ENCODE results near the gene CBLN3. TPM values are rescaled to one million over a fixed set of nuclear protein-coding genes. Genes with fewer than 3 reads are reported as not detected.
"Not testable (repeated sequence)": the region's sequence is repeated elsewhere in the genome, so short reads cannot be mapped to it uniquely, and the experiment has no call there.

CBLN3 gene
- total RNA-seq: 1 to 10 TPM in 1 of 2 donors, under 1 TPM in 1; 0.33 to 4.9 TPM

- 5 to 10% methylated on average over 20 to 57 of the region's 57 CpGs for WGBS, 2 donors
- peaks cover 74% of the 10 kb centered on the region for H3K4me1 ChIP-seq
Measured at GRCh38 chr14:24429395-24430142, at the start of gene CBLN3, which contains the start of gene KHNYN. Gene CBLN3, minus strand, starts transcription at chr14:24429668. Its CDS starts 614 bp downstream, at chr14:24429054. Gene KHNYN, plus strand, starts transcription at chr14:24429954. Its CDS starts 777 bp downstream, at chr14:24430731.

GRCh38 chr14:24475261-24475660 is 45.8 kb upstream of the CBLN3 start:
- no peak for TF ChIP-seq CTCF (IDR thresholded peaks at IDR 0.05)
- TF ChIP-seq POLR2A (IDR thresholded peaks at IDR 0.05): no peak
- Histone ChIP-seq H3K9me3 (no peaks in the 10 kb centered on the region), H3K27me3 (no peaks in the 10 kb centered on the region), H3K36me3 (replicated peaks in 1 of 2; ENCODE audit: insufficient read depth in 1 of 2, low read depth in 2 of 2) (no peaks in the 10 kb centered on the region), H3K4me1 (no peaks in the 10 kb centered on the region), H3K4me3 (no peak overlapping the region), H3K27ac (no peak overlapping the region)
- WGBS, 2 donors: 87 to 91% methylated on average over 4 of the region's 4 CpGs
- intact Hi-C loops (cut with DNase I): no loop called here
- ATAC-seq: no peak
- DNase-seq: no peak

More at GRCh38 chr14:24429395-24430142, at the start of gene CBLN3, which contains the start of gene KHNYN:
- H3K36me3 ChIP-seq (replicated peaks in 1 of 2; ENCODE audit: insufficient read depth in 1 of 2, low read depth in 2 of 2): peaks cover 9 to 12% of the 10 kb centered on the region in 2 donors
- H3K4me3 ChIP-seq: peak within 1 kb of the TSS; percentile 16 to 41
- H3K9me3 ChIP-seq: no peaks in the 10 kb centered on the region
- TF ChIP-seq CTCF (IDR thresholded peaks at IDR 0.05) (no peak), POLR2A (IDR thresholded peaks at IDR 0.05) (peak; percentile 96 to 98 (median 96))
- H3K27me3 ChIP-seq: no peaks in the 10 kb centered on the region
- ATAC-seq: peak; percentile 88
- DNase-seq: peak; percentile 88 to 95 (median 94)
- H3K27ac ChIP-seq: peak within 1 kb of the TSS; percentile 91 to 98 (median 96)
- intact Hi-C loops (cut with DNase I): loop anchor here (5.0 to 10.0 kb wide), 2 partner anchors 57 to 95 kb away; partner anchors contain the start of genes ADCY4 and RIPK3

GRCh38 chr14:24473211-24473610 is 43.7 kb upstream of the CBLN3 start:
- Histone ChIP-seq H3K27me3 (no peaks in the 10 kb centered on the region), H3K27ac (no peak overlapping the region), H3K9me3 (no peaks in the 10 kb centered on the region), H3K4me1 (no peaks in the 10 kb centered on the region), H3K36me3 (replicated peaks in 1 of 2; ENCODE audit: insufficient read depth in 1 of 2, low read depth in 2 of 2) (no peaks in the 10 kb centered on the region), H3K4me3 (no peak overlapping the region)
- intact Hi-C loops (cut with DNase I): no loop called here
- DNase-seq: no peak
- TF ChIP-seq CTCF (IDR thresholded peaks at IDR 0.05) (no peak), POLR2A (IDR thresholded peaks at IDR 0.05) (no peak)
- ATAC-seq: no peak
- WGBS, 2 donors: 63% methylated on average over 12 of the region's 12 CpGs; no CpG with 5 or more reads in 1 of the 2 donors

GRCh38 chr14:24470450-24470849 is 41.0 kb upstream of the CBLN3 start:
- ATAC-seq; DNase-seq; H3K36me3 ChIP-seq (replicated peaks in 1 of 2; ENCODE audit: insufficient read depth in 1 of 2, low read depth in 2 of 2); H3K4me3 ChIP-seq; H3K4me1 ChIP-seq; H3K27ac ChIP-seq; intact Hi-C loops (cut with DNase I); H3K27me3 ChIP-seq; H3K9me3 ChIP-seq: not testable (repeated sequence)
- 84 to 85% methylated on average over 2 of the region's 2 CpGs for WGBS, 2 donors

GRCh38 chr14:24465805-24466204 is 36.3 kb upstream of the CBLN3 start:
- Histone ChIP-seq H3K4me1 (no peaks in the 10 kb centered on the region), H3K27ac (no peak overlapping the region), H3K36me3 (replicated peaks in 1 of 2; ENCODE audit: insufficient read depth in 1 of 2, low read depth in 2 of 2) (no peaks in the 10 kb centered on the region), H3K9me3 (no peaks in the 10 kb centered on the region), H3K27me3 (no peaks in the 10 kb centered on the region), H3K4me3 (no peak overlapping the region)
- whole genome bisulfite sequencing, 2 donors: 91 to 94% methylated on average over 3 of the region's 3 CpGs
- TF ChIP-seq POLR2A (IDR thresholded peaks at IDR 0.05): no peak
- TF ChIP-seq CTCF (IDR thresholded peaks at IDR 0.05): no peak
- DNase-seq: no peak
- ATAC-seq: no peak
- intact Hi-C loops (cut with DNase I): no loop called here
